ENCODE measurements around the gene ACD.
A peak's percentile ranks its signal among the peaks of the same experiment; 100 is the strongest.

ACD gene

GRCh38 chr16:67647681-67648080, 12.4 kb downstream of the ACD start:
- no peak for DNase-seq (ENCODE audit: low spot score)

- no peak for DNase-seq (ENCODE audit: low spot score)
These were observed 12.9 kb downstream of the ACD start for GRCh38 chr16:67647111-67647651.

GRCh38 chr16:67645397-67646121, 14.5 kb downstream of the ACD start:
- DNase-seq (ENCODE audit: low spot score): no peak

- DNase-seq (ENCODE audit: low spot score): no peak
These were observed 16.0 kb downstream of the ACD start for GRCh38 chr16:67644038-67644437.

- peak; percentile 75 for DNase-seq (ENCODE audit: low spot score)
These were observed 18.0 kb downstream of the ACD start for GRCh38 chr16:67641779-67642708.

GRCh38 chr16:67637625-67638024, 22.4 kb downstream of the ACD start:
- no peak for DNase-seq (ENCODE audit: low spot score)

- DNase-seq (ENCODE audit: low spot score): no peak
These were observed 23.3 kb downstream of the ACD start for GRCh38 chr16:67636713-67637112.

- DNase-seq (ENCODE audit: low spot score): no peak
These were observed 27.5 kb downstream of the ACD start for GRCh38 chr16:67632415-67633172.

GRCh38 chr16:67628216-67628615, 31.8 kb downstream of the ACD start:
- DNase-seq (ENCODE audit: low spot score): no peak

- DNase-seq (ENCODE audit: low spot score): no peak
These were observed 46.3 kb downstream of the ACD start for GRCh38 chr16:67613808-67614207.

- no peak for DNase-seq (ENCODE audit: low spot score)
These were observed 51.7 kb downstream of the ACD start for GRCh38 chr16:67608364-67608763.
